ENCODE measurements around the gene SLC37A4.

The SLC37A4 gene

DNA sequence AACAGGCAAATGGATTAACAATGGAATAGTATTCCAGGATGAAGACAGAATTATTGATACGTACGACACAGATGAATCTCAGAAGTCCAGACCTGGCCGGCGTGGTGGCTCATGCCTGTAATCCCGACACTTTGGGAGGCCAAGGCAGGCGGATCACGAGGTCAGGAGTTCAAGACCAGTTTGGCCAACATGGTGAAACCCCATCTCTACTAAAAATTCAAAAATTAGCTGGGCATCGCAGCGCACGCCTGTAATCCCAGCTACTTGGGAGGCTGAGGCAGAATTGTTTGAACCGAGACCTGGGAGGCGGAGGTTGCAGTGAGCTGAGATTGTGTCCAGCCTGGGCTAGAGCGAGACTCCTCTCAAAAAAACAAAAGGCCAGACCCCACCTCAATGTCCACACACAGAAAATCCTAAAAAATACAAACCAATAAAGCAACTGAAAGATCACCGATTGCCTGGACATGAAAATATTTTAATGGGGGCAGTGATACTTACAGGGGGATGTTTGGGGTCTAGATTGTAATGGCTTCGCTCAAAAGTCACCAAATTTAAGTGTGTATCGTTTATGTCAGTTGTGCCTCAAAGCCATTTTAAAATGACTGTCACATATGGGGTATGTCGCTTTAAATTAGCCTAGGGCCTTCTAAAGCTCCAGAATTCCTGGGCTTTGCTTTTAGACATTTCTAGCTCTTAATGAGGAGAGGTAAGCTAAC is 16.3 kb downstream of the SLC37A4 start:
- TF ChIP-seq, protein P1, sequence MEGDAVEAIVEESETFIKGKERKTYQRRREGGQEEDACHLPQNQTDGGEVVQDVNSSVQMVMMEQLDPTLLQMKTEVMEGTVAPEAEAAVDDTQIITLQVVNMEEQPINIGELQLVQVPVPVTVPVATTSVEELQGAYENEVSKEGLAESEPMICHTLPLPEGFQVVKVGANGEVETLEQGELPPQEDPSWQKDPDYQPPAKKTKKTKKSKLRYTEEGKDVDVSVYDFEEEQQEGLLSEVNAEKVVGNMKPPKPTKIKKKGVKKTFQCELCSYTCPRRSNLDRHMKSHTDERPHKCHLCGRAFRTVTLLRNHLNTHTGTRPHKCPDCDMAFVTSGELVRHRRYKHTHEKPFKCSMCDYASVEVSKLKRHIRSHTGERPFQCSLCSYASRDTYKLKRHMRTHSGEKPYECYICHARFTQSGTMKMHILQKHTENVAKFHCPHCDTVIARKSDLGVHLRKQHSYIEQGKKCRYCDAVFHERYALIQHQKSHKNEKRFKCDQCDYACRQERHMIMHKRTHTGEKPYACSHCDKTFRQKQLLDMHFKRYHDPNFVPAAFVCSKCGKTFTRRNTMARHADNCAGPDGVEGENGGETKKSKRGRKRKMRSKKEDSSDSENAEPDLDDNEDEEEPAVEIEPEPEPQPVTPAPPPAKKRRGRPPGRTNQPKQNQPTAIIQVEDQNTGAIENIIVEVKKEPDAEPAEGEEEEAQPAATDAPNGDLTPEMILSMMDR (conservative IDR thresholded peaks at IDR 0.05; ENCODE audit: low read depth): no peak
- CTCF ChIA-PET: interaction anchor here (1.0 kb wide), 1 partner anchor 16 kb away, joined by 4 read pairs; no protein-coding TSS in a partner anchor
- POLR2A ChIA-PET (ENCODE audit: low non-redundant PET): interaction anchor here (0.6 kb wide), 1 partner anchor 10 kb away, joined by 5 read pairs; no protein-coding TSS in a partner anchor
- DNase-seq (ENCODE audit: low spot score): no peak
- H3K27ac ChIP-seq: peak overlapping the region; percentile 58

DNA sequence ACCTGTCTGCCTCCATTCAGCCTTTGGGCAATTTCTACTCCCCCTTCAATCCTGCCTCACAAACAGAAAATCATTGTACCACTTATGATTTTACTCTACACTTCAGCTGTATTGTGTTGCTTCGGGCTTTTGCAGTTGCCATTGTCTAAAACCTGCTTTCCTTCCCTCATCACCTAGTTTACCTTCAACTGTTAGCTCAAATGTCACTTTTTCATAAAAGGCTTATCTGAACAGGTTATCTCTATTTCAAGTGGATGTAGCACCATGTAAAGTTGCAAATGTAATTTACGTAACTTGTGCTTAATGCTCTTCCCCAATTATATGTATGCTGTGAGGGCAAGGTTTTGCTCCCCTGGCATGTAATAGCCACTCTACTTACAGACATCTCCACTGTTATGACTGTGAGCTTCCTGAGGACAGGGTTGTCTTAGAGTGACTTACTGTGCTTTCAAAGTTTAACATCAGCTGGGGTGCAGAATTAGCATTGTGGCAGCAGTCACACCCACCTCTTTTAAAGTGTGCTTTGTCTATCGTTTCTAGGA is 18.0 kb downstream of the SLC37A4 start:
- ChIA-PET POLR2A (ENCODE audit: low non-redundant PET) (no interaction called here), CTCF (interaction anchor here (0.5 kb wide), 1 partner anchor 19 kb away, joined by 5 read pairs; no protein-coding TSS in a partner anchor)
- DNase-seq (ENCODE audit: low spot score): no peak
- H3K27ac ChIP-seq: no peak overlapping the region
- TF ChIP-seq, protein P1 (conservative IDR thresholded peaks at IDR 0.05; ENCODE audit: low read depth): no peak

DNA sequence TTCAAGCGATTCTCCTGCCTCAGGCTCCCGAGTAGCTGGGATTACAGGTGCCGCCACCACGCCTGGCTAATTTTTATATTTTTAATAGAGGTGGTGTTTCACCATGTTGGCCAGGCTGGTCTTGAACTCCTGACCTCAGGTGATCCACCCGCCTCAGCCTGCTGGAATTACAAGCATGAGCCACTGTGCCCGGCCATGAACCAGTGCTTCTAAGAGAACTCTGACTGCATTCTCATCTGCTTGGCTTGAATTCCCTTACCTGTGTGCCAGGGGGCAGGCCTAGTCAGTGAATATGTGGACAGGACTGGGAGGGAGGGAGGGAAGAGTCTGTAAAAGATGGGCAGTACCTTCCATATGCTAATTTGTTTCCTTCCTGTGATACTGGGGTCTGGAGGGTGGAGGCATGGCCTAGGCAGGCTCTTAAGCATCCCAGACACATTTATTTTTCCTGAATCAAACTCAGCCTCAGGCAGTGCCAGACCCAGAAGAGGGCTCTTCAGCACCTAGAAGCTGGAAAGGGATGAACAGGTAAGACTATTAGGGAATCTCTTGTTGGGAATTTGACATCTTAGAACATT is 19.1 kb downstream of the SLC37A4 start:
- no peak for DNase-seq (ENCODE audit: low spot score)
- CTCF ChIA-PET: no interaction called here
- TF ChIP-seq, protein P1 (conservative IDR thresholded peaks at IDR 0.05; ENCODE audit: low read depth): no peak
- POLR2A ChIA-PET (ENCODE audit: low non-redundant PET): no interaction called here
- H3K27ac ChIP-seq: peak overlapping the region; percentile 57

DNA sequence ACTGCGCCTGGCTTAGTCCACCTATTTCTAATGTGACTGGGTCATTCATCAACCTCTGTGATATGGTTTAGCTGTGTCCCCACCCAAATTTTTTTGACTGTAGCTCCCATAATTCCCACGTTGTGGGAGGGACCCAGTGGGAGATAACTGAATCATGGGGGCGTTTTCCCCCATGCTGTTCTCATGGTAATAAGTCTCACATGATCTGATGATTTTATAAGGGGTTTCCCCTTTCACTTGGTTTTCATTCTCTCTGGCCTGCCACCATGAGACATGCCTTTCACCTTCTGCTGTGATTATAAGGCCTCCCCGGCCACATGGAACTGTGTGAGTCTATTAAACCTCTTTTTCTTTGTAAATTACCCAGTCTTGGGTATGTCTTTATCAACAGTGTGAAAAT is 24.0 kb downstream of the SLC37A4 start:
- TF ChIP-seq, protein P1 (conservative IDR thresholded peaks at IDR 0.05; ENCODE audit: low read depth): no peak
- POLR2A ChIA-PET (ENCODE audit: low non-redundant PET): no interaction called here
- DNase-seq (ENCODE audit: low spot score): no peak
- CTCF ChIA-PET: no interaction called here
- H3K27ac ChIP-seq: no peak overlapping the region; the same call in 1 of the 2 replicates

DNA sequence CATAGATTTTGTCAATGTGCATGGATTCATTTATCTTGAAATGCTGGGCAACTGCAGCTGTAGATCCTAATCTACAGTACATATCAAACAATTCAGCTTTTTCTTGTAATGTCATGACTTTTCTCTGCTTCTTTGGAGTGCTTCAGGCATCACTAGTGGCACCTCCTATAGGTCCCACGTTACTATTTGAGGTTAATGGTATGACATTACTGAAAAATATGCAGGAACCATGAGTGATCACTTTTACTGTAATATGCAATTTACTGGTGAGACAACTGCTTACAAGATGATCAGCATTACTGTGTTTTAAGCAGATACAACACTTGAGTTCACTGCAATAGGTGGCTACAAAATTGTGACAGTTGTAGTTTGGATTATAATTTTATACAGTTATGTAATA is 29.8 kb downstream of the SLC37A4 start:
- ChIA-PET CTCF (interaction anchor here (0.6 kb wide), 1 partner anchor 408 kb away, joined by 3 read pairs; no protein-coding TSS in a partner anchor), POLR2A (ENCODE audit: low non-redundant PET) (no interaction called here)

DNA sequence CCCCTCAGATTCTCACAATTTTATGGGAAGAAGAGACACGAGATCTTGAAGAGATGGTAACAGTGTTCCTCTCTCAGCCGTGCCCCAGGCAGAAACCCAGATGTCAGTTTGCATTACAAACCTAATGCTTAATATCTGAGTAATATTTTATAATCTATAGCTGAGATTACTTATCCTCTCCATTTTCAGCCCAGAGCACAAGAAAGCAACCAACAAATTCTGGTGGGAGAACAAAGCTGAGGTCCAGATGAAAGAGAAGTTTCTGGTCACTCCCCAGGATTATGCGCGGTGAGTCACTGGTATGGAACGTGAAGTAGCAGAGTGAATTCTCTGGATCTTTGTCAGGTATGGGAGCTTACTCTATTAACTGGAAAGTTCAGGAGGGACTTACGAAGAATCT is 31.9 kb downstream of the SLC37A4 start:
- DNase-seq (ENCODE audit: low spot score): peak; percentile 82
- H3K27ac ChIP-seq: peak overlapping the region; percentile 83
- TF ChIP-seq, protein P1 (conservative IDR thresholded peaks at IDR 0.05; ENCODE audit: low read depth): no peak
- ChIA-PET CTCF (interaction anchor here (1.0 kb wide), 3 partner anchors 16 to 89 kb away, joined by 3 to 4 read pairs (median 4); no protein-coding TSS in a partner anchor), POLR2A (ENCODE audit: low non-redundant PET) (no interaction called here)

More for the DNA sequence above, 29.8 kb downstream of the SLC37A4 start:
- no peak for DNase-seq (ENCODE audit: low spot score)
- H3K27ac ChIP-seq: no peak overlapping the region; the same call in 1 of the 2 replicates
- TF ChIP-seq, protein P1 (conservative IDR thresholded peaks at IDR 0.05; ENCODE audit: low read depth): no peak

Data from RWPE1 (cell line).